Aorta (tissue), 5 donors: Measurements from ENCODE around the gene MRPS6. TPM values are rescaled to one million over a fixed set of nuclear protein-coding genes. Genes with fewer than 3 reads are reported as not detected.

Experiments
- ATAC-seq: fragments of 200-7000 bp; cut with Tn5 transposase; one replicate; pipeline ENCODE4 v1.9.1; 2022; ENCODE audit warnings: moderate library complexity; ENCODE audit not compliant: low FRiP score
- DNase-seq, 2 donors: peaks; one replicate each; pipeline ENCODE4 v3.0.0-alpha.2; 2020
- H3K27ac ChIP-seq, 2 donors: one replicate each; pipeline ENCODE4 v1.5.1; 2013; ENCODE audit warnings: low read length in 2 of 2, mild to moderate bottlenecking in 2 of 2, moderate library complexity in 2 of 2, control low read depth in 1 of 2, inconsistent platforms in 1 of 2, low read depth in 1 of 2
- H3K27me3 ChIP-seq, 2 donors: one replicate each; pipeline ENCODE4 v1.6.1; 2013; ENCODE audit warnings: control low read depth in 1 of 2, low read length in 1 of 2, mild to moderate bottlenecking in 1 of 2, moderate library complexity in 1 of 2; ENCODE audit not compliant: insufficient read depth in 2 of 2, control insufficient read depth in 1 of 2
- H3K36me3 ChIP-seq, 2 donors: one replicate each; pipeline ENCODE4 v1.6.1; 2013; ENCODE audit warnings: control low read depth in 1 of 2, low read length in 1 of 2, mild to moderate bottlenecking in 1 of 2; ENCODE audit not compliant: insufficient read depth in 2 of 2, control insufficient read depth in 1 of 2
- H3K4me1 ChIP-seq, 2 donors: one replicate each; pipeline ENCODE4 v1.6.1; 2013; ENCODE audit warnings: low read length in 2 of 2, control low read depth in 1 of 2, mild to moderate bottlenecking in 1 of 2, moderate library complexity in 1 of 2; ENCODE audit not compliant: insufficient read depth in 2 of 2, control insufficient read depth in 1 of 2
- H3K4me3 ChIP-seq, 2 donors: one replicate each; pipeline ENCODE4 v1.5.1; 2013; ENCODE audit warnings: low read length in 2 of 2, control low read depth in 1 of 2, mild to moderate bottlenecking in 1 of 2
- H3K9me3 ChIP-seq: one replicate; pipeline ENCODE4 v1.6.1; 2013; ENCODE audit warnings: mild to moderate bottlenecking, low read length; ENCODE audit not compliant: control insufficient read depth
- WGBS, 2 donors: extraction: QIAGEN DNeasy Blood & Tissue Kit; methylation state at CpG; one replicate each; pipeline ENCODE4 v1.1.7; 2013; 5-methylcytosine and 5-hydroxymethylcytosine counted together
- intact Hi-C, 2 donors: fragments of 100-400 bp; cut with DNase I; formaldehyde crosslinking; loops; one replicate each; pipeline versions ENCODE4 v1.14.2 to v1.15.0; 2022
- polyA plus RNA-seq, 2 donors: library from polyadenylated mRNA; stranded (reverse); fragments of 200-250 nt; gene quantifications; one replicate each; pipeline ENCODE4 v1.2.3, GENCODE V29; 2013
- total RNA-seq, 2 donors: library from RNA; stranded (reverse); fragmentation: NEBNext Ultra II Directional; extraction: Animal tissue kit (Norgen Biotek cat#: 25700); gene quantifications; one replicate each; pipeline ENCODE4 v1.2.1, GENCODE V29; 2021
- donor health status: healthy with polysubstance abuse.
- donor health status: Bipolar disorder and iron deficiency.
- donor health status: DM: no; HTN: no; CAD: no.
- donor health status: DM: no; HTN: no; CAD: no.
- donor health status: DM: yes; HTN: yes; CAD: no.

Gene MRPS6
- total and polyA plus RNA-seq, 4 donors, result 78.4 to 137 (median 106) TPM

GRCh38 chr21:34085129-34085528, 11.8 kb downstream of the MRPS6 start:
- no peaks in the 10 kb centered on the region for H3K9me3 ChIP-seq
- intact Hi-C loops, result loop anchor here in 1 of 2 donors (5.0 kb wide), 1 partner anchor 47 kb away; no protein-coding TSS in a partner anchor
- no peak overlapping the region for H3K4me3 ChIP-seq
- no peaks in the 10 kb centered on the region for H3K27me3 ChIP-seq
- peaks cover 2 to 4% of the 10 kb centered on the region in 2 donors for H3K36me3 ChIP-seq
- DNase-seq, result no peak
- ATAC-seq, result no peak
- peaks cover 12 to 21% of the 10 kb centered on the region in 2 donors for H3K4me1 ChIP-seq
- H3K27ac ChIP-seq, result no peak overlapping the region
- WGBS, 2 donors, result 84 to 94% methylated on average over 2 of the region's 2 CpGs

GRCh38 chr21:34086887-34087306, 13.5 kb downstream of the MRPS6 start:
- intact Hi-C loops, result loop anchor here in 1 of 2 donors (5.0 kb wide), 1 partner anchor 45 kb away; no protein-coding TSS in a partner anchor
- Histone ChIP-seq H3K9me3 (no peaks in the 10 kb centered on the region), H3K4me1 (peaks cover 13 to 22% of the 10 kb centered on the region in 2 donors), H3K4me3 (no peak overlapping the region), H3K27ac (peak overlapping the region in 1 of 2 donors; percentile 66), H3K27me3 (no peaks in the 10 kb centered on the region), H3K36me3 (peaks cover 2 to 4% of the 10 kb centered on the region in 2 donors)
- 53 to 59% methylated on average over 5 of the region's 5 CpGs for WGBS, 2 donors
- DNase-seq, result no peak
- no peak for ATAC-seq

- H3K36me3 ChIP-seq, result peaks cover 0 to 2% of the 10 kb centered on the region in 2 donors
- DNase-seq, result no peak
- WGBS, 2 donors, result 33 to 39% methylated on average over 3 of the region's 3 CpGs
- H3K27ac ChIP-seq, result no peak overlapping the region
- no peaks in the 10 kb centered on the region for H3K27me3 ChIP-seq
- ATAC-seq, result no peak
- no peaks in the 10 kb centered on the region for H3K9me3 ChIP-seq
- H3K4me3 ChIP-seq, result no peak overlapping the region
- peaks cover 10 to 11% of the 10 kb centered on the region in 2 donors for H3K4me1 ChIP-seq
- intact Hi-C loops, result loop anchor here in 1 of 2 donors (5.0 kb wide), 1 partner anchor 44 kb away; no protein-coding TSS in a partner anchor
These were observed 15.4 kb downstream of the MRPS6 start for GRCh38 chr21:34088752-34089151.

GRCh38 chr21:34091032-34091431, 17.7 kb downstream of the MRPS6 start:
- H3K27ac ChIP-seq, result no peak overlapping the region
- DNase-seq (no peak), ATAC-seq (no peak)
- no peaks in the 10 kb centered on the region for H3K9me3 ChIP-seq
- intact Hi-C loops, result no loop called here
- WGBS, 2 donors, result 70 to 87% methylated on average over 3 to 4 of the region's 4 CpGs
- H3K36me3 ChIP-seq, result peaks cover 0 to 8% of the 10 kb centered on the region in 2 donors
- no peak overlapping the region for H3K4me3 ChIP-seq
- H3K27me3 ChIP-seq, result no peaks in the 10 kb centered on the region
- H3K4me1 ChIP-seq, result peaks cover 10 to 11% of the 10 kb centered on the region in 2 donors

- Histone ChIP-seq H3K9me3 (no peaks in the 10 kb centered on the region), H3K27ac (no peak overlapping the region), H3K4me3 (no peak overlapping the region), H3K36me3 (peaks cover 0 to 14% of the 10 kb centered on the region in 2 donors), H3K27me3 (no peaks in the 10 kb centered on the region), H3K4me1 (peaks cover 8 to 12% of the 10 kb centered on the region in 2 donors)
- DNase-seq, result no peak
- no peak for ATAC-seq
- 88 to 95% methylated on average over 2 of the region's 2 CpGs for WGBS, 2 donors
- intact Hi-C loops, result no loop called here
These were observed 18.2 kb downstream of the MRPS6 start for GRCh38 chr21:34091607-34092006.

- ATAC-seq, result no peak
- no peaks in the 10 kb centered on the region for H3K9me3 ChIP-seq
- DNase-seq, result no peak
- intact Hi-C loops, result no loop called here
- peak overlapping the region in 1 of 2 donors; percentile 28 for H3K27ac ChIP-seq
- H3K4me3 ChIP-seq, result no peak overlapping the region
- H3K27me3 ChIP-seq, result no peaks in the 10 kb centered on the region
- H3K4me1 ChIP-seq, result peaks cover 12 to 17% of the 10 kb centered on the region in 2 donors
- WGBS, 2 donors, result 35 to 40% methylated on average over 6 of the region's 6 CpGs
- peaks cover 0 to 13% of the 10 kb centered on the region in 2 donors for H3K36me3 ChIP-seq
These were observed 19.0 kb downstream of the MRPS6 start for GRCh38 chr21:34092262-34092921.

GRCh38 chr21:34093083-34093482, 19.7 kb downstream of the MRPS6 start:
- H3K4me1 ChIP-seq, result peaks cover 12% of the 10 kb centered on the region in 2 donors
- intact Hi-C loops, result no loop called here

GRCh38 chr21:34094949-34095348, 21.6 kb downstream of the MRPS6 start:
- Histone ChIP-seq H3K9me3 (no peaks in the 10 kb centered on the region), H3K4me3 (no peak overlapping the region), H3K36me3 (peaks cover 0 to 13% of the 10 kb centered on the region in 2 donors), H3K27me3 (no peaks in the 10 kb centered on the region), H3K4me1 (peaks cover 11 to 16% of the 10 kb centered on the region in 2 donors), H3K27ac (no peak overlapping the region)
- no peak for ATAC-seq
- intact Hi-C loops, result no loop called here
- DNase-seq, result no peak
- 70 to 71% methylated on average over 7 of the region's 7 CpGs for WGBS, 2 donors

More at GRCh38 chr21:34093083-34093482, 19.7 kb downstream of the MRPS6 start:
- 48 to 58% methylated on average over 3 of the region's 3 CpGs for WGBS, 2 donors
- no peak overlapping the region for H3K27ac ChIP-seq
- no peaks in the 10 kb centered on the region for H3K9me3 ChIP-seq
- no peaks in the 10 kb centered on the region for H3K27me3 ChIP-seq
- no peak overlapping the region for H3K4me3 ChIP-seq
- ATAC-seq (no peak), DNase-seq (no peak)
- H3K36me3 ChIP-seq, result peaks cover 0 to 13% of the 10 kb centered on the region in 2 donors

- ATAC-seq (no peak), DNase-seq (no peak)
- peaks cover 14 to 19% of the 10 kb centered on the region in 2 donors for H3K4me1 ChIP-seq
- no peaks in the 10 kb centered on the region for H3K9me3 ChIP-seq
- no peak overlapping the region for H3K4me3 ChIP-seq
- H3K27me3 ChIP-seq, result no peaks in the 10 kb centered on the region
- intact Hi-C loops, result no loop called here
- 49% methylated on average over 2 of the region's 2 CpGs for WGBS, 2 donors
- no peak overlapping the region for H3K27ac ChIP-seq
- peaks cover 0 to 13% of the 10 kb centered on the region in 2 donors for H3K36me3 ChIP-seq
These were observed 24.1 kb downstream of the MRPS6 start for GRCh38 chr21:34097442-34097841.
